ENCODE results near the gene C10orf90. TPM values are rescaled to one million over a fixed set of nuclear protein-coding genes. Genes with fewer than 3 reads are reported as not detected.

C10orf90 gene
- total RNA-seq, 1 experiment from 2014 or later: not detected

- no peak overlapping the region for H2BK15ac ChIP-seq (ENCODE audit: low read depth, low read length)
- no peak overlapping the region for H3K9ac ChIP-seq (ENCODE audit: extremely low read depth, insufficient read length, low read length)
- no peak overlapping the region for H3K14ac ChIP-seq (ENCODE audit: insufficient read depth, low read length)
- Mint-ChIP-seq H3K4me3 (no peak overlapping the region), H3K4me1 (peaks cover 2 to 3% of the 10 kb centered on the region in 2 experiments; a peak in 2 of 4 replicates), H3K27me3 (ENCODE audit: low read depth) (no peaks in the 10 kb centered on the region; the same call in none of the 2 replicates), H3K36me3 (ENCODE audit: insufficient read depth in 1 of 3, low read depth in 3 of 3) (peaks cover 7 to 36% (median 18%) of the 10 kb centered on the region in 3 experiments), H3K27ac (no peak overlapping the region), H3K9me3 (peaks cover 30 to 46% of the 10 kb centered on the region in 2 experiments)
- H3K23ac ChIP-seq (ENCODE audit: insufficient read length, low read depth, low read length): no peak overlapping the region
- H4K5ac ChIP-seq (ENCODE audit: insufficient read length, low read depth, low read length): no peak overlapping the region
- no peak overlapping the region for H4K91ac ChIP-seq (ENCODE audit: insufficient read length, low read depth, low read length)
- no peak overlapping the region for H3K56ac ChIP-seq (ENCODE audit: insufficient read length, low read depth, low read length)
- no peaks in the 10 kb centered on the region for H3K79me2 ChIP-seq (ENCODE audit: insufficient read depth, low read length)
- H3K23me2 ChIP-seq (ENCODE audit: insufficient read length, low read depth, low read length, poor library complexity, severe bottlenecking): no peaks in the 10 kb centered on the region
- H2BK20ac ChIP-seq (ENCODE audit: low read depth, low read length, poor library complexity, severe bottlenecking): no peak overlapping the region
- no peak overlapping the region for H2BK5ac ChIP-seq (ENCODE audit: insufficient read length, low read length)
- no peak overlapping the region for H2AK5ac ChIP-seq (ENCODE audit: insufficient read length, low read length)
- H3K9me3 ChIP-seq (ENCODE audit: control insufficient read depth, low read depth, low read length): no peaks in the 10 kb centered on the region
- no peak overlapping the region for H3K27ac ChIP-seq (ENCODE audit: insufficient read length, low read depth, low read length)
- no peak overlapping the region for H3K4ac ChIP-seq (ENCODE audit: low read depth, low read length)
- H3K27me3 ChIP-seq (ENCODE audit: insufficient read depth, low read length): no peaks in the 10 kb centered on the region
- TF ChIP-seq CTCF (conservative IDR thresholded peaks at IDR 0.05): no peak
- no peaks in the 10 kb centered on the region for H4K20me1 ChIP-seq (ENCODE audit: control insufficient read depth, insufficient read depth, insufficient read length)
- H3K4me1 ChIP-seq (ENCODE audit: insufficient read depth, low read length): no peaks in the 10 kb centered on the region
- WGBS (ENCODE audit: extremely low coverage, insufficient read length, low lambda C conversion rate): no CpG with 5 or more reads among the region's 1 CpG
- no peak overlapping the region for H3T11ph ChIP-seq (ENCODE audit: low read length)
- H3K4me2 ChIP-seq (ENCODE audit: insufficient read depth, insufficient read length, low read length): no peak overlapping the region
- no peak overlapping the region for H4K8ac ChIP-seq (replicated peaks; ENCODE audit: insufficient read length, low read depth, low read length)
- H3K79me1 ChIP-seq (ENCODE audit: insufficient read depth, low read depth, low read length, poor library complexity, severe bottlenecking): no peaks in the 10 kb centered on the region
- H2AFZ ChIP-seq (ENCODE audit: low read length): no peak overlapping the region
- H3K18ac ChIP-seq (ENCODE audit: insufficient read length, low read depth, low read length): no peak overlapping the region
- DNase-seq: no peak
- no peak overlapping the region for H2BK12ac ChIP-seq (ENCODE audit: insufficient read length, low read depth, low read length)
- no peak overlapping the region for H2BK120ac ChIP-seq (ENCODE audit: low read depth, low read length, poor library complexity, severe bottlenecking)
Observed at GRCh38 chr10:126375926-126376554, 294.5 kb downstream of the C10orf90 start.

Measured in H9 (cell line).